SKM-1 (cell line): ENCODE results near the gene GRIK1.

Experiments used
- DNase-seq: peaks from one replicate; lab custom pipeline; 2025; ENCODE audit not compliant: unreplicated experiment; lab: John Stamatoyannopoulos, UW

The GRIK1 gene

DNA sequence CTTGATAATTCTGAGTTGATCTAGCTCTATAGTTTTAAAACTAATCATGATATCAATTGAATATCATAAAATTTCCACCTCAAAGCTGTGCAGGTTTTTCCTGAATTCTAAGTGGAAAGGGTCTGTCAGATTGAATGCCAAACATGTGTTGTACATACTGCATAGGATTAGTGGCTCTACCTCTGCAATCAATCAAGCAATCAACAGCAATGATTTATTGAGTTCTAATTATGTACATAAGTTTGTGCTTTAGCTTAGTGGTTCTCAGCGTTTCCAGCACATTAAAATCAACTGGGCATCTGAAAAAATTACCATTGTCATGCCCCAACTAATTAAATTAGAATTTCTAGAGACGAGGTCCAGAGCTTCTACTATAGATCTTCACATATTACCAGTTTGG is 389.6 kb downstream of the GRIK1 start:
- no peak for DNase-seq

DNA sequence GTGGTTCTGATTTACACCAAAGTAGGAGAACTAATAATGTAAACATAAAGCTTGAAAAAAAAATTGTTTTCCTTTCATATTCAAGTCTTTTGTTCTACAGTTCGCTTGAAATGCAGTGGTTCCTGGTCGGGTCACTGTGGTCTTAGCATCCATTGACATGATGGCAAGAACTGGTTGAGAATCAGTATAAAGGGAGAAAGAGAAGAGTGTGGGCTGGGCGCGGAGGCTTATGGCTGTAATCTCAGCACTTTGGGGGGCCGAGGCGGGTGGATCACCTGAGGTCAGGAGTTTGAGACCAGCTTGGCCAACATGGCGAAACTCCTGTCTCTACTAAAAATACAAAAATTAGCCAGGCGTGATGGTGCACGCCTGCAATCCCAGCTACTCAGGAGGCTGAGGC is 390.2 kb downstream of the GRIK1 start:
- no peak for DNase-seq

DNA sequence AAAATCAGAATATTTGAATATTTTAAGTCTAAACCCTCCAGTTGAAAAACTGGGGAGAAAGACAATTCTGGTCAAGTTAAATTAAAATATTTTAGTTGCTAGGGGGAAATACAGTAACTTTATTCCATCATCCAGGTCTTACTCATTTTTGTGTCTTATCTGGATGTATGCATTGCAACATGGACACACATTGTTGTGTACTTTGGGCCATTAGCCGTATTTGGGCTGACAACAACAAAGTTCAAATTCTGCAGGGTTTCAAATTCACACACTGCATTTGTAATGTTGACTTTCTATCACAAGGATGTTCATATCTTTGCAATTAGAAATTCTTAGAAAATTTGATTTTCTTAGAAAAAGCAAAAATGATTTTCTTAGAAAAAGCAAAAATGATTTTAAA is 391.8 kb downstream of the GRIK1 start:
- DNase-seq: no peak

DNA sequence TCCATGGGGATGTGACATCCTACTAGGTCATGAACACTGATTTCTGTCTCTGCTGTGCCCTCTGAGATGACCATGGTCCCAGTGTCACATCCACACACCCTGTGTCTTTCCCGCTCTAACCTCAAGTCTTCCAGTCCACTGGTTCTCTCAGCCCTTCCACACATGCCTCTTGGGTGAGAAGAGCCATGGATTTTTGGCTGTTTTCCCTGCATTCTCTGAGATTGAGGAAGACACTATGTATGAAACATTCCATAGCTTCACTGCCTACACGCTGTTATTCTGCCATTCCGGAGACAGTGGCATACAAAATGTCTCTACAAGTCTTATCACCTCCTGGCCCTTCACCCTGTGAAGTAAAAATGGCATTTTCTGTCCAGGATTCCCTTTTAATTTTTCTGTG is 393.7 kb downstream of the GRIK1 start:
- DNase-seq: no peak

- no peak for DNase-seq
These were observed 399.5 kb downstream of the GRIK1 start for GRCh38 chr21:29540289-29540688.

DNA sequence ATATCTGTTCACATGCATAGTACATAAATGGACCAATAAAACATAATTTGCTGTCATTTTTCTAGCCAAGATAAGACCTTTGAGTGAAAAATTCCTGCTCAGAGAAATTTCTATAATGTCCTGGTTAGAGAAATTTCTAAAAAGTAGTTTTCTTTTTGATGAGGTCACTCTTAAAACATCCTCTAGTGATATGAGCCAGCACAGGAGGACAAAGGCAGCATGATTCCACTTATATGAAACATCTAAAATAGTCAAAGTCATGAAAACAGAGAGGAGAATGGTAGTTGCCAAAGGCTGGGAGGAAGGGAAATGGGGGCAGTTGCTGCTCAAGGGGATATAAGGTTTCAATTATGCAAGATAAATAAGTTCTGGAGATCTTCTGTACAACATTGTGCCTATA is 401.7 kb downstream of the GRIK1 start:
- DNase-seq: no peak

DNA sequence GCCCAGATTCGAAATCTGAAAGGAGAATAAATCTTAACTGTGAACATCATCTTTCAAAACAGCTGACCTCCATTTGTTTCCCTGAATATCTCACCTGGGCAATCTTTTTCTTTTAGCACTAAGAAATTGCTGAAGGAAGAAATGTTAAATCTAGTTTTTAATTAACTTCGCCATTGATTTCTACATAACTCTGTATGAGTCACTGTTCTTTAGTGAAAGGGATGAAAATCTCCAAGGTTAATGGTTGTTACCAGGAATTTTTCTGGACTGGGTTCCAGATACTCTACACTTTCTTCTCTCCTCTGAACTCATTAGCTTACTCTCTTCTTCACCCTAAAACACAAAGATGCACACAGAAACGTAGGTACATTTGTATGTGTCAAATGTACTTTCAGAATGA is 405.3 kb downstream of the GRIK1 start:
- DNase-seq: no peak

DNA sequence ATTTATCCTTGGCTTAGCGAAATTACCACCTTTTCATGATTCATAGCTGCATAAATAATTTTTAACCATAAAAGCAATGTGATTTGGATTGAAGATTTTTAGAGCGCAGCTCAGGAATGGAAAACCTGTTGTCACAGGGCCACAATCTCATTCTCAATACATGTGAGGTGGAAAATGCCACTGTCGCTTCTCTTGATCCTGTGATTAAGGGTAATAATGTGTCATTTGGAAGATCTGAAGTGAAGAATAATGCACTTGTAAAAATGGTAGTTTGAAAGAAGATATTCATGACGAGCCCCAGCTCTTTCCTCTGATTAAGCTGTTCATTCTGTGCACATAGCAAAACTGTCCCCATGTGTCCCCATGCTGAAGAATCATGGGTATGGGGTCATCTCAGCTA is 410.7 kb downstream of the GRIK1 start:
- DNase-seq: no peak

DNA sequence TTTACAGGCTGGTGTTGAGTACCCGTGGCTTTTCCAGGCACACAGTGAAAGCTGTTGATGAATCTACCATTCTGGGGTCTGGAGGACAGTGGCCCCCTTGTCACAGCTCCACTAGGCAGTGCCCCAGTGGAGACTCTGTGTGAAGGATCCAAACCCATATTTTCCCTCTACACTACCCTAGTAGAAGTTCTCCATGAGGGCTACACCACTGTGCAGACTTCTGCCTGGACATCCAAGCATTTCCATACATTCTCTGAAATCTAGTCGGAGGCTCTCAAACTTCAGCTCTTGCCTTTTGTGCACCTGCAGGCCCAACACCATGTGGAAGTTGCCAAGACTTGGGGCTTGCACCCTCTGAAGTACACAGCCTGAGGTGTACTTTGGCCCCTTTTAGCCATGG is 413.3 kb downstream of the GRIK1 start:
- DNase-seq: no peak

GRCh38 chr21:29524055-29524454 is 415.7 kb downstream of the GRIK1 start:
- DNase-seq: no peak

GRCh38 chr21:29523646-29524045 is 416.1 kb downstream of the GRIK1 start:
- no peak for DNase-seq

GRCh38 chr21:29521872-29522271 is 417.9 kb downstream of the GRIK1 start:
- no peak for DNase-seq

DNA sequence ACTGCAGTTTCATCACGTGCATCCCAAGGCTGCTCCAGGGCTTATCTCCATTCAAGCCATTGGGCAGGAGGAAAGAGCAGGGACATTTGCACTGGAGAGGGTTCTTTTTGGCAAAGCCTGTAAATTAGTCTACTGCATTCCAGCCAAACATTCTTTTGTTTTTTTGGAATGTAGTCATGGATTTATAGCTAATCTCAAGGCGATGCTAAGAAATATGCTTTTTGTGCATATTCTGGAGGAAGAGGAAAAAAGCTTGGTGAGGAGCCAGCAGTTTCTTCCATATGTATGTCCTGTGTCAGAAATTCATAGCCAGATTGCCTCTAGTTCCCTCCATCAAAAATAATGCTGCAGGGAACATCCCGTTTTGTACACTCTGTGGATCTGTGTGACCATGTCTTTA is 419.6 kb downstream of the GRIK1 start:
- no peak for DNase-seq

DNA sequence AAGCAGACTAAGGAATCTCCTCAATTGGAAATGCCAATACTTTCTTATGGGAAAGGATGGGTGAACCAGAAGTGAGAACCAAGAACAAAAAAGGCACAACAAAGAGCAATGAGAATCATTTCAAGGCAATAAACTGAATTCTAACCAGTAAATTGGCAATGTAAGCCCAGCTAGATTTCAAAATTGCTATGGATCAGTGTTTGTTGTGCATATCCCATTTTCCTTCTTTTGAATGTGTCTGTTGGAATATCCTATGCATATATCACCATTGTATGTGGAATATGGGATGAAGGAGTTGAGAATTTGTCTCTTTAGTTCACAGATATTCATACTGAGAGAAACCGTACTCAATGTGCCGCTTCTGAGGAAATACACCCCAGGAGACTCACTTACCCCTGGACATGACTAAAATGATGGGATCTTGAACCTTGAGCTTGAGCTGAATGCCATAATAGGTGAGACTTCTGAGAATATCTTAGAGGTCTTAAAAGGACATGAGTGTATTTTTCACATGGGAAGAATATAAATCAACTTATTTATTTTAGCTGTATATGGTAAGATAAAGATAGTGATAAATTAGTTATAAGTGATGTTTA is 425.0 kb downstream of the GRIK1 start:
- no peak for DNase-seq

GRCh38 chr21:29513535-29513934 is 426.3 kb downstream of the GRIK1 start:
- no peak for DNase-seq

- DNase-seq: no peak
These were observed 428.7 kb downstream of the GRIK1 start for GRCh38 chr21:29511096-29511495.

DNA sequence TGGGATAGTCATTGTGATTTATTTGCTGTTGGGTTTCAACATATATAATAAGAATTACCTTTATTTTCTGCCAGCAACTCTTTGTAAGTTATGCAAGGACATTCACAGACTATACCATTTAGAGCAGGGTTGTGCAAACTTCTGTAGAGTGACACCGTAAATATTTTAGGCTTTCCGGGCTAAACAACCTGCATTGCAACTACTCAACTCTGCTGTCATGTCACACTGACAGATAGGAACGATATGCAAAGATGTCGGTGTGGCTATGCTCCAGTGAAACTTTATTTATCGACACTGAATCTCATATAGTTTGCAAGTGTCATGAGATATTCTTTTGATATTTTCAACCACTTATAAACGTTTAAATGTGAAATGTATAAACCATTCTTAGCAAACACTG is 430.7 kb downstream of the GRIK1 start:
- no peak for DNase-seq

GRCh38 chr21:29508301-29508700 is 431.5 kb downstream of the GRIK1 start:
- no peak for DNase-seq

DNA sequence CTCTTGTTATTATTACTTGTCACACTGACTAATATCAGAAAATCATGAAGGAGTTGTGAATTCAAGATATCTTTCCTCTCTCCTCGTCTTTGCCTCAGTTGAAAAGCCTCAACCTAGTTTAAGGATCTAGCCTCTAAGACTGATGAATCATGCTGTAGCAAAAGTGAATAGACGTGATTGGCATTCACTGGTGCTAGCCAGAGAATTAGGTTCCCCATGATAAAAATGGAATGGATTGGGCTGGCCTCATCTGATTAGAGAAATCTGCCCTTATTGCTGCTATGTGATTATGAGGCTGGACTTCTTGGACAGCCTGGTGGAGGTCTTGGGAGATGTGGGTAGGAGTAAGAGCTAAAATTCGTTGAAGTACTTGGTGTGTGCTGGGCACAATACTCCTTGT is 432.8 kb downstream of the GRIK1 start:
- no peak for DNase-seq

DNA sequence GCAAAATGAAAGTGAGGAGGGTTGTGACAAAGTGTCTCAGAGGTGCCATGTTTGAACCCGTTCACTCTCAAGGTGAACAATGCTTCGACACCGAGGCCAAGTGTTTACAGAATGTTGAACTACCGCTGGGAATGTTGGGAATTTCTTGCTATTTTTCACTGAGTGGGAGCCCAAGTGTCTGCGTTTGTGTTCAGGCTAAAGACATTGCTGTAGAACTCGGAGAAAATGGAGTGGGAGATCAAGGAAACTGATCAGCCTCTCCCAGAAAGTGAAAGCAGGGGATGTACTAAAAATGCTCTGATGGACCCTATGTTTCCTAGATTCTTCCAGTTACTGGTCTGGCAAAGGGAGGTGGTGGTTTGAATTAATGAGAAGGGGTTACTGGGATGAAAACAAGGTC is 433.6 kb downstream of the GRIK1 start:
- no peak for DNase-seq

GRCh38 chr21:29504751-29505321 is 435.0 kb downstream of the GRIK1 start:
- DNase-seq: no peak

DNA sequence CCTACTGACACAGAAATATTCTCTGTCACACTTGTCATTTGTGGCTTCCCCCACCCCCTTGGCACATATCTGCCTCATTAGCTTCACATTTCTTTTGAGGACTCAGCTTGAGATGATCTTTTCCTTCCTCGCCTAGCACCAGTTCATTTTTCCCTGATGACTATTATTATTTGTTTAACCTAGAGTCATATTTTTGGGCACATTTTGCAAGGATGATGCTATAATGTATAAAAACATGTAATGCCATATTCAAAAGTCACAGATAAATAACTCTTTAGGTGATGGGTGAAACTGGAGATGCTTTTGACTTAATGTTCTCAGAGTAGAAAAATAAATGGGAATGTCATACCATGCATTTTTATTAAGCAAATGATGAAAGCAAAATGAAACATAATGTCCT is 438.3 kb downstream of the GRIK1 start:
- DNase-seq: no peak

DNA sequence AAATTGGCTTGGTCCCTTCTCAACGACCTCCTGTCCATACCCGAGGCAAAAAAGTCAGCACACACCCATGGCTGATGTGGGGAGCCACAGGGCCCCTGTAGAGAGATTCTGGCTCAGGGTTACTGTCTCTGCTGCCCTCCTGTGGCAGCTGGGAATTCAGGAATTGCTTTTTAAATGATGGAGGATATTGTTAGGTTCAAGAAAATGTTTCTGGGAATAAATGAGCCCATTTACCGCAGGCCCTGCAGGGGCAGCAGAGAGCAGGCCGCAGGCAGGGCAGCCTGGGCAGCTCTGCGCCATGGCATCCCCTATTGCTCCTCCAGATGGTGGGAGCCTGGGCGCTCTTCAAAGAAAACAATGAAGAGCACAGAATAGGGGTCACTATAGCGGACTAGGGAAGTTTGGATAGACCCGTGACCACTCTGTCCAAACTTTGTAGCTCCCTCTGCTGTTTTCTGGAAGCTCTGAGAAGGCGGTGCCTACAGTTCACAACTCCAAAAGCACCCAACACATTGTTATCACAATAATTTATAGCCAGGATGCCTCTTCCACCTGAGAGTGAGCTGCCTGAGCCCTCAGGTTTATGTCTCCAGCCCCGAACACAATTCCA is 440.0 kb downstream of the GRIK1 start:
- DNase-seq: peak; percentile 12
